HG02884 (cell line): ENCODE measurements around the gene SDCCAG8.
"Not testable (repeated sequence)": the region's sequence is repeated elsewhere in the genome, so short reads cannot be mapped to it uniquely, and the experiment has no call there.

Experiments
- ATAC-seq: cut with Tn5 transposase; IDR thresholded peaks from one replicate; pipeline ENCODE4 v1.9.1; 2021; ENCODE audit warnings: mild to moderate bottlenecking, moderate library complexity; ENCODE audit not compliant: unreplicated experiment

SDCCAG8 gene

GRCh38 chr1:243255791-243256512, at the start of gene SDCCAG8:
SDCCAG8 (plus strand) TSS chr1:243256041; CDS start chr1:243256174, 133 bp downstream.
- ATAC-seq: peak; percentile 69

GRCh38 chr1:243211984-243212383, 43.9 kb upstream of the SDCCAG8 start:
- not testable (repeated sequence) for ATAC-seq

- ATAC-seq: no peak
Observed at GRCh38 chr1:243213045-243213787, 42.6 kb upstream of the SDCCAG8 start.

GRCh38 chr1:243215276-243215875, 40.5 kb upstream of the SDCCAG8 start:
- ATAC-seq: not testable (repeated sequence)

GRCh38 chr1:243216741-243217140, 39.1 kb upstream of the SDCCAG8 start:
- ATAC-seq: no peak

GRCh38 chr1:243217349-243217748, 38.5 kb upstream of the SDCCAG8 start:
- ATAC-seq: no peak

GRCh38 chr1:243218059-243218458, 37.8 kb upstream of the SDCCAG8 start:
- ATAC-seq: no peak

GRCh38 chr1:243227622-243228021, 28.2 kb upstream of the SDCCAG8 start:
- ATAC-seq: no peak

- no peak for ATAC-seq
Observed at GRCh38 chr1:243229526-243229925, 26.3 kb upstream of the SDCCAG8 start.

GRCh38 chr1:243230914-243231313, 24.9 kb upstream of the SDCCAG8 start:
- no peak for ATAC-seq

GRCh38 chr1:243233908-243234307, 21.9 kb upstream of the SDCCAG8 start:
- ATAC-seq: no peak

- no peak for ATAC-seq
Observed at GRCh38 chr1:243234978-243235647, 20.7 kb upstream of the SDCCAG8 start.

GRCh38 chr1:243236604-243237252, 19.1 kb upstream of the SDCCAG8 start:
- ATAC-seq: peak; percentile 74

- ATAC-seq: peak; percentile 44
Observed at GRCh38 chr1:243244432-243244841, 11.4 kb upstream of the SDCCAG8 start.

GRCh38 chr1:243246916-243247315, 8.9 kb upstream of the SDCCAG8 start:
- no peak for ATAC-seq

- ATAC-seq: no peak
Observed at GRCh38 chr1:243247901-243248300, 7.9 kb upstream of the SDCCAG8 start.

GRCh38 chr1:243249214-243249613, 6.6 kb upstream of the SDCCAG8 start:
- ATAC-seq: no peak

- ATAC-seq: no peak
Observed at GRCh38 chr1:243250102-243250501, 5.7 kb upstream of the SDCCAG8 start.

- no peak for ATAC-seq
Observed at GRCh38 chr1:243251539-243251938, 4.3 kb upstream of the SDCCAG8 start.

GRCh38 chr1:243253211-243253925, 2.5 kb upstream of the SDCCAG8 start:
- ATAC-seq: no peak
